GM13976 (cell line): ENCODE measurements around the gene VOPP1.

Experiments used
- DNase-seq: peaks from one replicate; pipeline ENCODE4 v3.0.0; 2012; ENCODE audit warnings: low spot score
- CTCF ChIP-seq: IDR thresholded peaks from 2 replicates; pipeline ENCODE4 v1.5.1; 2012; ENCODE audit warnings: borderline replicate concordance, mild to moderate bottlenecking; ENCODE audit not compliant: insufficient read depth; ENCODE audit errors: extremely low read depth, missing control alignments, control extremely low read depth
- in situ Hi-C: fragments of 300-500 bp; cut with MboI; formaldehyde crosslinking; loops from one replicate; pipeline ENCODE4 v1.12.0; 2022; ENCODE audit warnings: low sequenced_read_pairs, mixed read lengths, inconsistent platforms; ENCODE audit not compliant: unreplicated experiment

The VOPP1 gene

DNA sequence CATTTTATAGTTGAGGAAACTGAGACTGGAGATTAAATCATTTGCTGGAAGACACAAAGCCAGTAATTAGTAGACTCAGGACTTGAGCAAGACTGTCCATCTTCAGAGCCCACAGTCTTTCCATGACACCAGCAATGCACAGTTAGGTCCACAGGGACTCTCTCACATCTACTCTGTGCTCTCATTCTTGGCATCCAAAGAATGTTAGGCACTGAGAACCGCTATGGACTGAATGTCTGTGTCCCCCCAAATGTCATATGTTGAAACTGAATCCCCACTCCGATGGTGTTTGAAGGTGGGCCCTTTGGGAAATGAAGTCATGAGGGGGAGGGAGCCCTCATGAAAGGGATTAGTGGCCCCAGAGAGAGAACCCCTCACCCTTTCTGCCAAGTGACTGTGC, 106.6 kb downstream of the VOPP1 start:
- TF ChIP-seq CTCF = no peak
- in situ Hi-C loops = no loop called here
- DNase-seq = no peak

- in situ Hi-C loops = no loop called here
- DNase-seq = peak; percentile 5
- no peak for TF ChIP-seq CTCF
Observed at GRCh38 chr7:55464422-55464821, 107.9 kb downstream of the VOPP1 start.

DNA sequence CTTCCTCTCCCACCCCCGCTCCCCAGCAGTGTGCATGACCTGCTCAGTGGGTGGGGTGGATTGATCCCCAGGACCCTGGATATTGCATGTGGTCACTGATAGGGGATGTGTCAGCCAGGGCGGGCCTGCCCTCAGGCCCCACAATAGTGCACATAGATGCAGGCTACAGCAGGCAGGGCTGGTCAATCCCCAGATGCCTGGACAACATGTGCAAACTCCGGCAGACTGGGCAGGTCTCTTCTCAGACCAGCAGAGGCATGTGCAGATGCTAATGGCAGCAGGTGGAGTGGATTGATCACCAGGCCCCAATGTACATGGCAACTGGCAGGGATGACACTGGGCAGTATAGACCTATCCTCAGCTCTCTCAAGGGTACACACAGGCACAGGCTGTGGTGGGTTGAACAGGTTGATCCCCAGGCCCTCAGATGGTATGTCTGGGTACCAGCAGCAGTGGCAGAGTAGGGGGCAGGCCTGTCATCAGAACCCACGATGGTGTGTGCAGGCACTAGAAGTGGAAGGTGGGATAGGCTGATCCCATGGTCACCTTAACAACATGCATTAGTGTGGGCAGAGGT, 108.5 kb downstream of the VOPP1 start:
- no peak for TF ChIP-seq CTCF
- peak; percentile 10 for DNase-seq
- in situ Hi-C loops = no loop called here

DNA sequence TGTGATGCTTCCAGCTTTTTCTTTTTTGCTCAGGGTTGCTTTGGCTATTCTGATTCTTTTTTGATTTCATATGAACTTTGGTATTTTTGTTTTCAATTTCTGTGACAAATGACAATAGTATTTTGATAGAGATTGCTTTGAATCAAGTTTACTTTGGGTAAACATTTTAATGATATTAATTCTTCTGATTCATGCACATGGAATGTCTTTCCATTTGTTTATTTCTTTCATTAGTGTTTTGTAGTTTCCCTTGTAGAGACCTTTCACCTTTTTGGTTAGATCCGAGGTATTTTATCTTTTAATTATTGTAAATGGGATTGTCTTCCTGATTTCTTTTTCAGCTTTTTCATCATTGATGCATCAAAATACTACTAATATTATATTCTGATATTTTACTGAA, 114.0 kb downstream of the VOPP1 start:
- in situ Hi-C loops = no loop called here
- TF ChIP-seq CTCF = no peak
- no peak for DNase-seq

DNA sequence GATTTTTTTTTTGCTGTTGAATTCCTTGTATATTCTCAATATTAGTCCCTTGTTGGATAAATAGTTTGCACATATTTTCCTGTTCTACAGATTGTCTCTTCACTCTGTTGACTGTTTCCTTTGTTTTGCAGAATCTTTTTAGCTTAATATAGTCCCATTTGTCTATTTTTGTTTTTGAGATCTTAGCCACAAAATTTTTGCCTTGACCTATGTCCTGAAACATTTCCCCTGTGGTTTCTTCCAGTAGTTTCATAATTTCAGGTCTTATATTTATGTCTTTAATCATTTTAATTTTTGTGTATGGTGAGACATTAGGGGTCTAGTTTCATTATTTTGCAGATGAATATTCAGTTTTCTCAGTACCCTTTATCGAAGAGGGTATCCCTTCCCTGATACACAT, 114.5 kb downstream of the VOPP1 start:
- in situ Hi-C loops = no loop called here
- no peak for TF ChIP-seq CTCF
- DNase-seq = no peak

DNA sequence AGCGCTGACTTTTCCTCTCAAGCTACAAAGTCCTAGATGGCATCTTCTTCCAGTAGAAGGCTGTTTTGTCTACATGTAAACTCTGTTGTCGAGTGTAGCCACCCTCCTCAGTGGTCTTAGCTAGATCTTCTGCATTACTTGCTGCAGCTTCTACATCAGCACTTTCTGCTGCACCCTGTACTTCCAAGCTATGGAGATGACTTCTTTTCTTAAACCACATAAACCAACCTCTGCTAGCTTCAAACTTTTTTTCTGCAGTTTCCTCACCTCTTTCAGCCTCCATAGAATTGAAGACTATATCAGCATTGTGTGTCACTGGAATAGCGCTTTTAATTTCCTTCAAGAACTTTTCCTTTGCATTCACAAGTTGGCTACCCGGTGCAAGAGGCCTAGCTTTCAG, 119.3 kb downstream of the VOPP1 start:
- no peak for DNase-seq
- in situ Hi-C loops = no loop called here
- TF ChIP-seq CTCF = no peak
